Stimulated activated CD4-positive, alpha-beta T cell treated with anti-CD3 and anti-CD28 coated beads, Interleukin-1b, Interleukin-23, amount 100 ng/mL, for 4 hours (primary cell): Measurements from ENCODE around the gene EDEM1.
"Not testable (repeated sequence)": the region's sequence is repeated elsewhere in the genome, so short reads cannot be mapped to it uniquely, and the experiment has no call there.

Experiments used
- DNase-seq, 2 donors: peaks; one replicate each; pipeline ENCODE4 v3.0.0-alpha.2; 2020; ENCODE audit warnings: low read depth in 2 of 2

The EDEM1 gene

GRCh38 chr3:5172018-5172417 lies 15.5 kb upstream of the EDEM1 start:
- DNase-seq = no peak

- not testable (repeated sequence) for DNase-seq
These were observed 8.5 kb upstream of the EDEM1 start for GRCh38 chr3:5179036-5179435.

- no peak for DNase-seq
These were observed 5.9 kb upstream of the EDEM1 start for GRCh38 chr3:5181469-5182141.

- DNase-seq = not testable (repeated sequence)
These were observed 3.8 kb upstream of the EDEM1 start for GRCh38 chr3:5183714-5184113.

GRCh38 chr3:5184499-5184898 lies 3.0 kb upstream of the EDEM1 start:
- no peak for DNase-seq

GRCh38 chr3:5185093-5185673 lies 2.3 kb upstream of the EDEM1 start:
- DNase-seq = no peak

GRCh38 chr3:5186089-5186857 lies 1.2 kb upstream of the EDEM1 start:
- DNase-seq = no peak

GRCh38 chr3:5186858-5187155 lies 700 bp upstream of the EDEM1 start:
- DNase-seq = no peak

- peak; percentile 32 to 49 for DNase-seq
These were observed 462 bp downstream of the EDEM1 start for GRCh38 chr3:5187920-5188418.

- DNase-seq = peak; percentile 21 to 44
These were observed 1.1 kb downstream of the EDEM1 start for GRCh38 chr3:5188419-5189221.

- no peak for DNase-seq
These were observed 2.8 kb downstream of the EDEM1 start for GRCh38 chr3:5190147-5190791.

- DNase-seq = no peak
These were observed 4.2 kb downstream of the EDEM1 start for GRCh38 chr3:5191555-5192304.

GRCh38 chr3:5192571-5193365 lies 5.3 kb downstream of the EDEM1 start:
- DNase-seq = no peak

- no peak for DNase-seq
These were observed 6.8 kb downstream of the EDEM1 start for GRCh38 chr3:5194341-5194740.

GRCh38 chr3:5194801-5195509 lies 7.4 kb downstream of the EDEM1 start:
- DNase-seq = peak in 1 of 2 donors; percentile 42

GRCh38 chr3:5195605-5196004 lies 8.1 kb downstream of the EDEM1 start:
- no peak for DNase-seq

- no peak for DNase-seq
These were observed 9.5 kb downstream of the EDEM1 start for GRCh38 chr3:5197022-5197421.

- DNase-seq = peak in 1 of 2 donors; percentile 20
These were observed 10.2 kb downstream of the EDEM1 start for GRCh38 chr3:5197470-5198312.

GRCh38 chr3:5198313-5198677 lies 10.8 kb downstream of the EDEM1 start:
- no peak for DNase-seq
